ENCODE data around the gene AAR2. TPM values are rescaled to one million over a fixed set of nuclear protein-coding genes. Genes with fewer than 3 reads are reported as not detected.
A peak's percentile ranks its signal among the peaks of the same experiment; 100 is the strongest.

AAR2 gene
- total and polyA plus RNA-seq, 2 donors from 2014 or later: 27.8 to 29.7 TPM

- no peaks in the 10 kb centered on the region for H3K9me3 ChIP-seq (ENCODE audit: control insufficient read depth in 2 of 3, insufficient read depth in 1 of 3, low read length in 3 of 3)
- peak in 2 of 5 donors; percentile 3 to 42 for DNase-seq
- no peaks in the 10 kb centered on the region for H3K36me3 ChIP-seq (ENCODE audit: control insufficient read depth in 2 of 3, insufficient read depth in 3 of 3, low read length in 3 of 3)
- no peak within 1 kb of the TSS for H3K9ac ChIP-seq (ENCODE audit: low read length in 3 of 3)
- peaks cover 23% of the 10 kb centered on the region for H3K27me3 ChIP-seq (ENCODE audit: control insufficient read depth, insufficient read depth, low read length)
- FAIRE-seq: no peak
- H3K4me1 ChIP-seq (ENCODE audit: control insufficient read depth in 2 of 3, insufficient read depth in 2 of 3, low read depth in 1 of 3, low read length in 3 of 3): peaks cover 0 to 2% (median 0%) of the 10 kb centered on the region in 3 donors
- intact Hi-C loops (cut with DNase I): no loop called here
- H3K27ac ChIP-seq (ENCODE audit: low read depth in 2 of 2, low read length in 2 of 2): no peak within 1 kb of the TSS
- H3K4me3 ChIP-seq (ENCODE audit: low read length in 3 of 3): no peak within 1 kb of the TSS
- TF ChIP-seq CTCF (IDR thresholded peaks at IDR 0.05; ENCODE audit: borderline replicate concordance, extremely low read depth, insufficient read depth): no peak
Measured at GRCh38 chr20:36305602-36306551, 69.6 kb downstream of the AAR2 start, which contains the start of gene DLGAP4. Gene DLGAP4, plus strand, starts transcription at chr20:36306339. Its CDS starts 125,379 bp downstream, at chr20:36431718.

Other genes starting within 250 kb of the AAR2 start
- gene EPB41L1, start 81.7 kb upstream of the AAR2 start, total RNA-seq: 230 TPM
- 53.2 TPM for gene EPB41L1, start 81.7 kb upstream of the AAR2 start, polyA plus RNA-seq (ENCODE audit: insufficient read depth, low read depth, low replicate concordance)
- gene DLGAP4, start 69.9 kb downstream of the AAR2 start, total RNA-seq: 62.4 TPM
- 19.6 TPM for gene DLGAP4, start 69.9 kb downstream of the AAR2 start, polyA plus RNA-seq (ENCODE audit: insufficient read depth, low read depth, low replicate concordance)